GM21723 (cell line): ENCODE results near the gene DUSP23.
A peak's percentile ranks its signal among the peaks of the same experiment; 100 is the strongest.

Source experiments
- ATAC-seq: cut with Tn5 transposase; IDR thresholded peaks from one replicate; pipeline ENCODE4 v1.9.1; 2021; ENCODE audit warnings: mild to moderate bottlenecking, moderate library complexity; ENCODE audit not compliant: unreplicated experiment

DUSP23 gene

DNA sequence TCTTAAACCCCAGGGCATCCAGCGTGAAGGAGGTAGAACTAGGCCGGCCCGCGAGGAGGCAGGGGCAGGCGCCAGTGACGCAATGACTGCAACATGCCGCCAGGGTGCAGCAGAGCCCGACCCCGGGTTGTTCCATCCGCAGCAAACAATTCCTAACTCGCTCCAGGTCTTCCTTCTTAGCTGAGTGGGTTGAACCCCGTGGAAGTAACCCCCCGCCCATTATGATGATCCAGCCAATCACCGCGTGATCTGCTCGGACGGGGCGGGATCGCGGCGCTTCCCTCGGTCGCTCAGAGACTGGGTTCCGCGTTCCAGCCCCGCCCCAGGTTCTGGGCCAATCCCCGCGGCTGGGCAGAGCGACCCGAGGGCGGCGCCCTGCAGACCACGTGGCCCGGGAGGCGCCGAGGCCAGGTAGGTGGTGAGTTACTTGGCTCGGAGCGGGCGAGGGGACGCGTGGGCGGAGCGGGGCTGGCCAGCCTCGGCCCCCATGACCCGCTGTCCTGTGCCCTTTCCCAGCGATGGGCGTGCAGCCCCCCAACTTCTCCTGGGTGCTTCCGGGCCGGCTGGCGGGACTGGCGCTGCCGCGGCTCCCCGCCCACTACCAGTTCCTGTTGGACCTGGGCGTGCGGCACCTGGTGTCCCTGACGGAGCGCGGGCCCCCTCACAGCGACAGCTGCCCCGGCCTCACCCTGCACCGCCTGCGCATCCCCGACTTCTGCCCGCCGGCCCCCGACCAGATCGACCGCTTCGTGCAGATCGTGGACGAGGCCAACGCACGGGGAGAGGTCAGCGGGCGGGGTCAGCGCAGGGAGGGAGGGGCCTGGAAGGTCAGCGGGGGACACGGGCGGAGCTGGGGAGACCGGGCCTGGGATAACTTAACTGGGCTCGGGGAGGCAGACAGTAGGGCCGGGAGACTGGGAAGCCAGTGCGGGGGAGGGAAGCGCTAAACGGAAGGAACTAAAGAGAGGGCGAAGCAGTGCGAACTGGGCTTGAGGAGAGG is at the start of gene DUSP23:
DUSP23 (plus strand) TSS at position 380 of the 1,000 bp plus-strand sequence; CDS start at position 519, 139 bp downstream.
- ATAC-seq = peak; percentile 99

DNA sequence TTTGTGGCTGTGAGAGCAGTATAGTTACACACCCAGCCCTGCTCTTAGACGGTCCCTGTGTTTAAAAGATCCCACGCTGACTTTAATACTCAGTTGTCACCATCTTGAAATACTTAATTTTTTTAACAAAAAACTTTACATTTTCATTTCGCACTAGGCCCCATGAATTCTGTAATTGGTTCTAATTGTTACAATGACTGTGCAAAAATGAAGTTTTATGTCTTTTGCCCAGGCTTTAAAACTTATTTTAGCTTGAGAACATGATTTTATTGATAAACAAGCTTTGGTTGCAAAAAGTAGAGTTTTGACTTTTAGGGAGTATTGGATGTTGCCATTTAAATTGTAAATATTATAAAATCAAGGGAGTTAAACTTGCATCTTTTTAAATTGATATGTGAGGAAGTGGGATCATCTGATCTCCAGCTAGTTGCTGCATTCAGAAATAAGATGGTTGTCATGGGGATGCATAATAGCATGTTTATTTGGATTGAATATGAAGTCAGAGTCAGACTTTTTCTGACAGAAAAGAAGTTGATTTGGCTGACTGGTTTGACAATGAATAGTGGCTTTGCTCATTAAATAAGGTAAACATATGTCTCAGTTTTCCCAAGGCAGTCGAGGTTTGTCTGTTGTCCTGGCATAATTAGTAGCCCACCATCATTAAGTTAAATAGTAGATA is 43.4 kb upstream of the DUSP23 start:
- ATAC-seq = no peak

DNA sequence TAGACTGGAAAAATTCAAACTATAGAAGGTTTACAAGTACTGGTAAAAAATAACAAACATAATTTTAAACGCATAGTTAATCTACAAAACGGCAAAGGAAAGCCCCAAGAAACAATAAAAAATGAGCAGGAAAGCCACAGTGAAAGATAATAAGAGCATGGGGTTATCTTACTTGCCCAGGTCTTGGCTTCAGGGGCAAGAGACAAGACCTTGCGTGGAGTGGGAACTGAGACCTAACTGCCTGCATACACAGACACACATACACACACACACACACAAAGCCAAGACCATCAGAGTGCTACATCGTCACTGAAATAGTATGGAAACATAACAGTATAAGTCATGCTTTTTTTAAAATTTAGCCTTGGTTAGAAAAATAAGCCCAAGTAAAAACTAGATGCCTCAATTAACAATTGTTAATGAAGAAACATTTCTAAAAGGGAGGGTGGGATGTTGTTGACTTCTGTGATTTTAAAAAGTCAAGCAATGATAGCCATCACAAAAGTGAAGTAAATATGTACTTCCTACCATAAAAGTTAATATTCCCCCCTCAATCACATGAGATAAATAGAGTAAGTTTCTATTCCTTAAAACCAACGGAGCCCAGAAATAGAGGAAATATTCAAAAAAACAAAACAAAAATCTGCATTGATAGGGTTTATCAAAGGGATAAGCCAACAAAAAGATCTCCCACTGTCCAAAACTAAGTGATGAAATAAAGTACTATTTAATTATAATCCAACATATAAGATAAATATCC is 36.9 kb upstream of the DUSP23 start:
- ATAC-seq = no peak

DNA sequence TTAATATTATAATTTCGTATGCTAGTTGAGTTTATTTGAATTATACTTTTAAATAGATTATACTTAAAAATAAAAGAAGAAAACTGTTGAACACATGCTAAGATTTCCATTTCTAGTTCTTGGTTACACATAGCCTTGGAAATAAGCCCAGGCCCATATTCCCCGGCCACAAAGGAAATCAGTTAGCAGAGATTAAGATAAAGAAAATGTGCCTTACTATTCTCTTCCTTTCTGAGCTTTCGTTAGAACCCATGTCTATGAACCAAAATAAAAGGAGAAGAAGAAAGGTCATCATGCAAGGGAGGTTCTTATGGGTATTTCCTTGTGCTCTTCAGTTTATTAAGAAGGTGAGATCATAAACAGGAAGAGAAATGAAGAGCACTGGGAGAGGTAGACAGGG is 34.1 kb upstream of the DUSP23 start:
- no peak for ATAC-seq

DNA sequence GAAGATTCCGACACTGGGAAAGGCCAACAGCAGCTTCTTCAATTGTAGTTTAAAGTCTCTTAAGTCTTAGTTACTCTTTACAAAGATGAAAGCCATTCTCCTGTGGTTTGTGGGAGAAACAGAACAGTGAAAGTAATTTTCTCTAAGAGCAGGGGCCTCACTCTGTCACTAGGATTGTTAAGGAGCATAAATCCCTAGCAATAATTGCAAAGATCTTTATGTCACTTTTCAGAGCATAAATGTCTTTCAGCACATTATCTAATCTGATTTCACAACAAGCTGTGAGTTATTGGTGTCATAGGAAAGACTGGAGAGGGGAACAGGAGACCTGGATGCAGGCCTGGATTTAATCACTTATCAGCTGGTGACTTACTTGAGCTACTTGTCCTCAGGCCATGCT is 32.4 kb upstream of the DUSP23 start:
- no peak for ATAC-seq

DNA sequence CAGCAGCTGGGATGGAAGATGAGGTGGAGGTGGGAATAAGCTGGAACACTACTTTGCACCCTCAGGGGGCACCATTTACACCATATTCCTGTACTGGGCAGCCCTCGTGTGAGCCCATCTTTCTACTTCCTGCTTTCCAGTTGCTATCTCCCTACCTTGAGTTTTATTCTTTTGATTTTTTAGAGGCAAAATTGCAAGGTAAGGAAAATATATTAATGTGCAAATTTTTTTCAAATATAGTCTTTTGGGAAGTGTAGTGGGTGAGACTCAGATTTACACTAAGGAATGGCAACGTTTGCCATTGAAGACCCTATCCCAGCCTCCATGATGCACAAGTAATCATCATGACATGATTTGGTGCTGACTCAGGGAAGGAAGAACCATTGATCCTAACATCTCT is 31.1 kb upstream of the DUSP23 start:
- ATAC-seq = no peak

DNA sequence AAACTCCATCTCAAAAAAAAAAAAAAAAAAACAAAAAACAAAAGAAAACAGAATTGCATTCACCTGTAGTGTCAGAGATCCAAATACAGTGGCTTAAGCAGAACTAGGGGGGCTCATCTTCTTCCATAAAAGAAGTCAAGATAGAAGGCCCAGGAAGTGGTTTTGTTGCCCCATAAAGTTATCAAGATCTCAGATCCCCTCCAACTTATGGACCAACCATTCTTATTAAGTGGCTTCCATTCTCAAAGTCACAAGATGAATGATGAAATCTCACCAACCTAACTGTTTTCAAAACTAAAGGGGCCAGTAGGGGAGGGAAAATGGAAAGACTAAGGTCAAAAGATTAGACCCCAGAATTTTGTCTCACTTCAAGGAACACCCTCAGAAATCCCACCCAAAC is 30.1 kb upstream of the DUSP23 start:
- ATAC-seq = no peak

DNA sequence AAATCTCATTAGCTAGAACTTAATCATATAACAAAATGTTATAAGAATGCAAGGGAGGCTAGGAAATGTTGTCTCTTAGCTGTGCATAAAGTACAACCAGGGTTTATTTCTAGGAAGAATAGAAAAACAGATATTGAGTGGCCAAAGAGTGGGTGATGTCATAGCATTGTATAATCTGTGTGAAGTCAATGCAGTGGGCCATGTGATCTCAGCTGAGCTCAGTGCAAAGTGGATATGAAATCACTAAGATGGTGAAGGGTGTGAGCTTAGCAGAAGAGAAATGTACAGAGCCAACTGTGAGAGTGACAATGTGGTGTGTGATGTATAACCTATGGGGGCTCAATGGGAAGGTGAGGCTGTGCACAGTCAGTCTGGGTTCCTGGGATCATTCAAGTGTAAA is 29.7 kb upstream of the DUSP23 start:
- no peak for ATAC-seq

DNA sequence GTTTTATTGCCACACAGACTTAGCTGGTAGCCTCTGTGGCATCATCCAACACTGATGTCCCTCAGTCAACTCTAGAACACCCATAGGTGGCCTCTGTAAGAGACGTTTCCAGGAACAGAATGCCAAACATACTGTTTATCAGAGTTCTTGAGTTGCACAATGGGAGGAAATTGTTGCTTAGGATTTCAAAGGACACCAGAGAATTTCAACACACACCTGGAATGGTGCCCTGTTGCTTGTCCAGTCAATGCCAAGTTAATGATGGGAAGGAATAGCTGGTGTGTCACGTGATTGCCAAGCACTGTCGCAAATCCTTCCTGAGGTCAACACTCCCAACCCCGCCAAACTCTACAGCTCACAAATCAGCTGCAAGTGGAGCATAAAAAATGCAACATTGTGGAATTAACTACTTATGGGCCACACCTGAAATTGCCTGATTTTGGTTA is 28.6 kb upstream of the DUSP23 start:
- ATAC-seq = no peak

DNA sequence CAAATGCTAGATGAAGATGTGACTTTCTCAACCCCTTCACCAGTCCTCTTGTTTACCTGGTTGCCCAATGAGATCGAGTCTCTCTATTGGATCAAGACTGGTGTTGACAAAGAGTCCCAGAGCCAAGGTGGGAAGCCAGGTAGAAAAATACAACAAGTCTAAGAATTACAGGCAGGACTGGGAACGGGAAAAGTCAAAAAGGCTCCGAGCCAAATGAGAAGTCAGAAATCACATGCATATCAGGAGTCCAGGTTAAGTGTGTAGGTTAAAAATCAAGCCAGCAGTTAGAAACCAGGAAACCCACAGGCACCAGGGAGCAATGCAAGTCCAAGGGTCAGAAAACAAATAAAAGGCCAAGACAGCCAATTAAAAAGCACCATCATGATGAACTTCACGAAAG is 27.4 kb upstream of the DUSP23 start:
- ATAC-seq = no peak

DNA sequence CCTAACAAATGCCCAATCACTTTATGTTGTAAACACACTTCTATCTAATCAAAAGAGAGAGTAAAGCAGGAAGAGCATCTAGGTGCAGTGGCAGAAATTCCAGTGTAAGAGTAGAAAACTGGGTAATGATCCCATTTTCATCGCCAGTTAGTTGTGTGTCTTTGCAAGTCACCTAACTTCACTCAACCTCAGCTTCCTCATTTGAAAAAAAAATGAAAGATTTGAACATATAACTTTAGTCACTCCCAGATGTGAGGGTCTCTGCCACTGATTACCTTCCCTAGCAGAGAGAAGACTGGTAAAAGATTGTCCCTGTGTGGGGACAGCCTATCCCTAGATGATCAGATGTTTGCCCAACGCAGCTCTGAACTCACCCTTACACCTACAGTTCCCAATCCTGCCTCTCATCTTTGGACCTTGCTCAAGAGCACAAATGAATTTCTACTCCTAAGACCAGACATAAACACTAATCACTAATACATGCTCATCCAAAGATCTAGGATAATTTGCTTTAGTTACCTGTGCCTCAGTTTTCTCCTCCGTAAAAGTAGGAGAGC is 25.2 kb upstream of the DUSP23 start:
- no peak for ATAC-seq

DNA sequence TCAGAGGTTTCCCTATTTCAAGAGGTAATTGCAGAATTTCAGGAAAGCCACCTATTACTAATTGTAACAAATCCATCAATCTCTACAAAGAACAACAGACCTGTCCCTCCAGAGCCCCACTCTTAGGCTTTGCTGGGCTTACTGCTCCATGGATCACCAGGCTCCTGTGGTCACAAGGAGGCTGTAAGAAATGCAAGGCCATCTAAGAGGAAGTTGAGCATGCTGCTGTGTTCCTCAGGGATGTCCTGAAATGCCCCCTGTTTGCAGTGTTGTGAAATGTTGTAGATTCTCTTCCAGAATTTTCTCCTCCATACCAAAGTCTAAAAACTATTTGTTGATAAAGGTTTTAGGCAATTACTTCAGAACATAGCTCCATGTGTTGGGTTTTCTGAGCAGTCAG is 24.4 kb upstream of the DUSP23 start:
- ATAC-seq = no peak

DNA sequence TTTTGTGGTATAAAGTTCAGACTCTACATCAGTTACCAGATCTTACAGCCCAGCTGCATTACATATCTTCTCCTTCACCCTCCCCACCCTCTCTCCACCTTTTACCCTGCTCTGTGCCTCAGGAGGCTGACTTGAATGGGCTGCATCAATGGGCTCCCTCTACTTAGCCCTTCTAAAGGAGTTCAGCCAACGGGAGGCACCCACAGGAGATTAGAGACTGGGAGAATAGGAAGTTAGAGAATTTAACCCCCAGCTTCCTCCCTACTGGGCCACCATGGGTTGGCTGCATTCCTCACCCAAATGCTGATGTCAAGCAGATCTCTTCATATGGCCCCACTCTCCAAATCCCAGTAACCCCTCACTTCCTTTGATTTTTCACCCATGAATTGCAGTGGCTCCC is 17.1 kb upstream of the DUSP23 start:
- ATAC-seq = no peak

DNA sequence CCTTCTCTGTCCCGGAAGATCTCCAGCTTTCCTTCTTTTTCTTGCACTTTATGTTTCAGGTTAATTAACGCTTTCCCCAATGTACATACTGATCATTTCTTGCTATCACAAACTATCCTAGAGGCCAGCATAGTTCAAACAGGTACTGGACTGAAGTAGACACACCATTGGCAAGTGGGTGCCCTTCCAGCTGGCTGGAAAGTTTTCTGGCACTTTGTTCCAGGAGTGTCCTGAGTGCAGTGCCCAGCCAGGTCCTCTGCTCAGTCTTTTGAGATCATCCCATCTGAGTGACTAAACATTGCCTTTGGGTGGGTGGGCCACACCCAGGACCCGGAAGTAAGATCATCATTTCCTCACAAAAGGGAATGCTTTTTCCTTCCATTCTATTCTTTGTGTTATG is 15.0 kb upstream of the DUSP23 start:
- ATAC-seq = no peak

DNA sequence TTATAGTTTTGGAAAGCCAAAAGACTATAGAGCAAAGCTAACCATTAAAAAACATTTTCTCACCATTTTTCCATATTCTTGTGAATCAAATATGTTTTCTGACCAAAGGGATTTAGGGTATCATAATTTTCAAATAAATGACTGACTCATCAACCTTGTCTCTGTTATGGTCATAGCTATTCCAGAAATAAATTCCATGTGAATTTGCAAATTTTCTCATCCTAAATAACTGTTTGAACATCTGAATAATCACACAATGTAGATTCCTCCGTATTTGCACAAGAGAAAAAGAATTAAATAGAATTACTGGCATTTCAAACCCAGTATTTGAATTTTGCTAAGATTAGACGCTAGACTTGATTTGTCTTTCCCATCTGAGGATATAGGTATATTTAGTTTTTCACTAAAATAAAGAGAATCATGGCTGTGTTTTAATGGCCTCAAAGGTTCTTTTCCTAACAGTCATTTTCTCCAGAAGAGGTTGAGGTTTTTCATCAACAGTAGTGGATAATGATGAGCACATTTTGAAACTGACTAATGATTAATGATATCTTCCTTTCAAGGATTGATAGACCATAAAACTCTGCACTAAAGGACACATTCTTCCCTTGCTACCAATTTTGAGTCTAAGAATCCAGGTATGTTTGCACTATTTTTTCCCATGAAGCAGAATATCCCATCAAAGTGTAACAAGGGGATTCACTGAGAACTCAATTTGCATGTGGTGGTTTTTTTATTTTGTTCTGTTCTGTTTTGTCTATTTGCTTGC is 9.5 kb upstream of the DUSP23 start:
- ATAC-seq = no peak

DNA sequence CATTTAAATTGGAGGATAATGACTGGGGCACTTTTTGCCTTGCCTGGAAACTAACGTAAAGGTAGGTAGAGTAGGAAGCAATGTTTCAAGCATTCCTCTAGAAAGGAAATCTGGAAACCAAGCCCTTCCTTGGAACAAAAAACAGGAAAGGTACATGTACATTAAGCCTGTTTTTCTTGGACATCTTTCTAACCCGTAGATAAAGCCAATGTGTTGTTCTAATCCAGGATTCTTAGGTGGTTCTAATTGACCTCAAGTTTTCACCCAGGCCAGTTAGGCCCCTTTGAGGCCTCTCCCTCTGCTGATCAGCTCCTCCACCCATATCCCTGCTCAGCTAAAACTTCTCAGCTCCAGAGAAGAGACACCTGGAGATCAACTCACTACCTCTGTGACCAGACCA is 6.3 kb upstream of the DUSP23 start:
- no peak for ATAC-seq

DNA sequence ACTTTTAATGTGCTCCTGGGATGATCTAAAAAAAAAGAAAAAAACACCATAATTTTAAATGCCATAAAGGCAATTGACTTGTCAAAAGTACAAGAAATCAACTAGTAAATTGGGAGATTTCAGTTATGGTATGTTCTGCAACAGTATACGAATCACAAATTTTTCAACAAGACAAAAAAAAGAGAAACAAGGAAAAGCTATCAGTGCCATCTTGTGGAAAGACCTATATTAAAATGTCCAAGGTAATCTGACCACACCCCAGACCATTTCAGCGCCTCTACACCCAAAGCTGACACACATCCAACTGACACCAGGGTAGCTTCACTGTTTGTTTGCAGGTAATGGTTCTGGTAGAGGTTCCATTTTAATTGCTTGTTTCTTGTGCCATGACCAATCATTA is 5.0 kb upstream of the DUSP23 start:
- ATAC-seq = no peak

DNA sequence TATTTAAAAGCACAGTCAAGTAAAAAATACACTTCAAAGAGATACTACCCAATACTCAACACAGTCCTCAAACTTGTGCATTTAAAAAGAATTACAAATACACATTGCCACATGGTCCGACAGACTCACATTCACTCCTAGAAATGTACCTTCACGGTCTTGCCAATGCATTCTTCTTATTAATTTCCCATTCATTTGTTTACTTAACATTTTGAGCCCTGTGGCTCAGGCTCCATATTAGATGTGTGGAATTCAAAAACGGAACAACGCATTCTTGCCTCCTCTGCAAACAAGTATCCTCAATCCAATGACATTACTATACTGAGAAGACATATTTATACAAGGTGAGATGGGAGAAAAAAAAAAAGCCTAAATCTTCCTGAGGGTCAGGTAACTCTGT is 2.5 kb upstream of the DUSP23 start:
- no peak for ATAC-seq

DNA sequence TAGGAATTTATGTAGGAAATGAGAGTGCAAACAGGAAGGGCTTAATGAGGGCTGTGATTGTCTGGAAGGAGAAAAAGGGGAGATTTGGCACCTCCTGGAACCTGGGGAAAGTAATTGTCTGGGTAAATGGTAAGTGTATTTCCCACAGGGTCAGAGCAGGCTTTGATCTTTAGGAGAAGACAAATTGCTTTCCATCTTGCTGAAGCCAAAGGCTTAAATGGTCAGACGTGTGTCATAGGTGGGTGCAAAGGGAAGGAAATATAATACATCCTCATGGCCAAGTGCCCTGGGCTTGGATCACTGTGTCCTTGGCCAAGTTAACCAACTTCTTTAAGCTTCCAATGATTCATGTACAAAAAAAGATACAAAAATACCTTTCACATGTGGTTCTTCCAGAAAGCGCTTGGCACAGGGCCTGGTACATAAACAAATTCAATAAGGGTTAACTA is 1.3 kb upstream of the DUSP23 start:
- ATAC-seq = no peak

DNA sequence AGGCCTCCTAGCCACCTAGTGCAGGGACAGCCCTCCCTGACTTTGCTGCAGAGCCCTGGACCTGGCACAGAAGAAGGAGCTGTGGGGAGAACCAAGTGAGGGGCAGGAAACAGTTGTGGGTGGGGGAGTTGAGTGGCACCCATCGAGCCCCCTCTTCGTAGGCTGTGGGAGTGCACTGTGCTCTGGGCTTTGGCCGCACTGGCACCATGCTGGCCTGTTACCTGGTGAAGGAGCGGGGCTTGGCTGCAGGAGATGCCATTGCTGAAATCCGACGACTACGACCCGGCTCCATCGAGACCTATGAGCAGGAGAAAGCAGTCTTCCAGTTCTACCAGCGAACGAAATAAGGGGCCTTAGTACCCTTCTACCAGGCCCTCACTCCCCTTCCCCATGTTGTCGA is 1.2 kb downstream of the DUSP23 start:
- ATAC-seq = no peak
